HG02884 (cell line): Measurements from ENCODE around the gene TGFBR3.

Experiments
- ATAC-seq: cut with Tn5 transposase; IDR thresholded peaks from one replicate; pipeline ENCODE4 v1.9.1; 2021; ENCODE audit warnings: mild to moderate bottlenecking, moderate library complexity; ENCODE audit not compliant: unreplicated experiment

Gene TGFBR3

DNA sequence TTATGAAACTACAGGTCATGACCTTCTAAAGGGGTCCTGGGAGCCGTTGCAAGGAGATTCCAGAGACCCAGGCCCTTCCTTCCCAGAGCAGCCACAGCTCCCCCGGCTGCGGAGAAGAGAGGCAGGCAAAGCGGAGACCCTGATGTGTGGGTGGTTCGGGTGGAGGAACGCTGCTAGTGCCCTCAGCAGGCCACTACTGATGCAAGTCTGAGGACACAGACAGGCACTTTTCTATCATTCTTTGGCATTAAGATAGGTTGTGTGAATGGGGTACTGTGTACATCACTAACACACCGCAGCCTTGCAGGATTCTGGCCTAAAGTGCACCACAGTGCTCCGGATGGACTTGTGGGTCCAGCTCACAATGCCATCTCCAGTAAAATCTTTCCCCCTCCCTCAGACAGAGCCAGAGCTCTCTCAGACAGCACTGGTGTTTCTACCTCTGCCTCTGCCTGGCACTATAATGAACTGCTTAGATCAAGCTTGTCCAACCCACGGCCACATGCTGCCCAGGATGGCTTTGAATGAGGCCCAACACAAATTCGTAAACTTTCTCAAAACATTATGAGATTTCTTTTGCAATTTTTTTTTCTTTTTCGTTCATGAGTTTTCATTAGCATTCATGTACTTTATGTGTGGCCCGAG lies 121.4 kb downstream of the TGFBR3 start:
- no peak for ATAC-seq

DNA sequence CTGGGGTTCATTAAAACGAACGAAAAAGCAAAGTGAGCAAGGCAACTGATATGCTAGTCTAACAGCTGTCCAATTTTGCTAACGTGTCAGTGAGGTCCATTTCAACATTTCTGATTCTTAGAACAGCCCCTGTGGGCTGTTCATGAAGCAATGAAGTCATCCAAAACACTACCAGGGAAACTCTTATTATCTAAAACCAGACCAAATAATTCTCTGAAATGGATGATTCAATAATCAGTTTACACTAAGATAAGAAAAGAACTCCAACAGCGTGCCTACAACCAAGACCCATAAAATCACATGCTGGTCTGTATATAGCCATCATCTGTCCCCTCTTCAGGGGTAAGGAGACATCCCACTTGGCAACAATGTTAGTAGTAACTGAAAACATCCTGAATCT lies 122.7 kb downstream of the TGFBR3 start:
- ATAC-seq: no peak

DNA sequence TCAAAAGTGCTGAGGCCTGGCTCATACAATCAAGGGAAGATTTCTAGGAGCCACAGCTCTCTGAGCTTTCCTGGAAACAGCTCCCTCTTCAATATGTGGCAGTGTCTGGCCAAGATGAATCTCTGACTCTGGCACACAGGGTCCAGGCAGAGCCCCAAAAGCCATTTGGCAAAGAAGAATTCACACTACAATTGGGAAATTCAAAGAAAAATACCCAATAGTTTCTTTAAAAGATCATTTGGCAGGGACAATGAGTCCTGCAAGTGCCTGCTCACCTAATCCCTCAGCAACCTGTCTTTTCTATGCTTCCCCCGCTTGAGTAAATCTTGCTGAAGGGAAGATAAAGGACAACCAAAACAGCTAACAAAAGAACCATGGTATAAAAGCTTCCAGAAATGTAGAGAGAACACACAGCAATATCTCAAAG lies 124.6 kb downstream of the TGFBR3 start:
- ATAC-seq: no peak

DNA sequence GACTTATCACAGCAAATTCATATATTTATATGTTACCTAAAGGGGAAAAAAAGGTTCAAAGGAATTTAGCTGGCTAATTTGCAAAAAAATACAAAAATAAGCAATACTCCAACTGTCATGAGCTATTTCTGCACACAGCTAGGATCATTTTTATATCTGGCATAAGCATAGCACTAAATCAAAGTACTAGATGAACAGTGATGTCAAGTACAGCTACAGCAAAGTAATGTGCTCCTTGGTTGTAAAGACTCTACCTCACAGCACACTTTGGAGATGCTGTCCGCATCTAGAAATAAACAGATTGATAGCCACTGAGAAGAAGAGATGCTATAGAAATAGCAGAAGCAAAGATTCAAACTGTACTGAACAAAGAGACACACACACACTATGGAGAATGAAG lies 125.4 kb downstream of the TGFBR3 start:
- no peak for ATAC-seq

DNA sequence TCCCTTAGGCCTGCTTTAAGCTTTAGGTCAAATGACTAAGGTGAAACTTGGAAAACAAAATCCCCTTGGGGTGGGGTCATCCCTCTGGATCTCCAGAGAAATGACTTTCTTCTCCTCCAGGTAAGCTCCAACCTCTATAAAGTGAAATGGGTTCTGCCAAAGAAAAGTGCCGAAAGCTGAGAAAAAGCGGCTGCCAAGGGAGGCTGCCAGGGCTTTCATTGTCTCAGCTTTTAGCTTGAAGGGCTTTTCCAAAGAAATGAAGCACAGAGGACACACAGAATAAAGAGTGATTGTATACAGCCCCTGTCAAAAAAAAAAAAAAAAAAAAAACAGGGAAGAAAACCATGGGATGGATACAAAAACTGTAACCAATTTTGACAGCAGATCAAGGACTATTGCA lies 126.9 kb downstream of the TGFBR3 start:
- ATAC-seq: no peak

DNA sequence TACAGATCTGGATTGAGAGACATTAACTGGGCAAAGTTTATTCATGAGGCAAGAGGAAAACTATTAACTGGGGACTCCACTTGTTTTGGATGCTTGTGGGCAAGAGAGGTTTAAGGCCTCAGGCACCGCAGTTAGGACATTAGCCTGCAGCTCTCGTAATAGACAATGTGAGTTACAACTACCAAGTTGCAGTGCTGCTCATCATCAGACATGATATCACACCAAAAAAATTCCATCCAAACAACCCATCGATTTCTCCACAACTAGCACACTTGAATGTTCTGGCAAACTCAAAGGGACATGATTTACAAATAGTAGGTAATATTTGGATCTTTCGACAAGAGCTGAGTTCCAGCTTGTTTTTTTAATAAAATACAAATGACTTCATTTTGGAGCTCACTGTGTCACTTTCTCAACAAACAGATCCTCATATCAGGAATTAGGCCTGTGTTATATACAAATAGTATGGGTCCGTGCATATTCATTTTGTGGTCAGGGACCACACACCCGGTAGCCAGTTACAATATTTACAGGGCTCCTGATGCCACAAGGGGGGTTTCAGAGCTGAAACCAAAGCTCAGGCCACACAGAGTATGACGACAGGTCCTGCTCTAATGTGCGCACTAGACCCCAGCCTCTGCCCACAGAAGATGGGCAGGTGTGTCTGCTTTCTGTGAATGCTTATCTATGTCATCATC lies 128.0 kb downstream of the TGFBR3 start:
- ATAC-seq: no peak

DNA sequence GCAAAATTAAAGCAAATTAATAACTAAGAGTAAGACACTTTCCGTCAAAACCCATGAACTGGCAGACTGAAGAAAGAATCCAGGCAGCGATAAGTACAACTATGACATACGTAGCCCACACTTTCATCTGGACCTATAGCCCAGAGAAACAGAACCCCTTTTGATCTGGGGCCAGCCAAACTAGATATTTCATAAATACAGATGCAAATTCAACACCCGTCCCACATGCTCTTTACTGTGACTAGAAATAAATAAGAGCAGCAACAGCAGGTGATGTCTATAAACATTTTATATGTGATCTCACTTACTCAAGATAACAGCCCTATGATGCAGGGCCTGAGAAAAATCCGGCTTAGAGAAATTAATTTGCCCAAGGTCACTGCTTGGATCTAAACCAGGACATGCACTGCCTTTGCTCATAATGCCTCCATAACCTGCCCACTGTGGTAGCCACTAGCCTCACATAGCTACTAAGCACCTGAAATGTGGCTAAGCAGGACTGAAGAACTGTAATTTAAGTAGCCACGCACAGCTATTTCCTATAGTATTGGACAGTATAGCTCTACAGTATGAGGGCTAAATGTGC lies 130.2 kb downstream of the TGFBR3 start:
- ATAC-seq: no peak

DNA sequence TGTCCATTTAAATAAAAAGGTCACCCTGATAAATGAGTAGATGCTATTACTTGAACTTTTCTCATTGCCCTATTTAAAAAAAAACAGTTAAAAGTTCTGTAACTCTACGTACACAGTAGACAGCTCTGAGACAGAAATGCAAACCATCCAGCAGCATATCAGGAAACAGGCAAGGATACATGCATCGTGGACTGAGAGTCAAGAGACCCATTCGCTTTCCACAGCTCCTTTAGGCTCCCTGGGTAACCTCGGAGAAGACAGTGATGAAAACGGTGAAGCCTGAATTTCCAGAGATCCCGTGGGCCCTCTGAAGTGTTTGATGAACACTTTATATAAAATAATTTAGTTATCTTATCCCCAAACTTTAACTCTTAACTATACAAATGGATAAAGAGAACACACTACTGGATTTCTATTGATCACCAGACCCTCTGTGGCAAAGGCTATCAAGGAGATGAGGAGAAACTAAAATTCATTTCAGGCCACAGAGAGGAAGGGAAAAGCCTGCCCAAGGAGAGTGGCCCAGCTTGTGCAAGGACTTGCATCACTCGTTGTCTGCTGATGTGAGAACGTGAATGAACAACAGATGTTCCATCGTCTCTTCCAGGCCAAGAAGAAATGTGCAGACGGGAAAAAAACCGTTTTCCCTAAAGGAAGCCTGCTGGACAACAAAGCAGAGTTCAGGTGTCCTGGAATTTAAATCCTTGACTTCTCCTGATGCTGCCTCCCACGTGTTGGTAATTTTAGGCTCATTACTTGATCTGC lies 131.0 kb downstream of the TGFBR3 start:
- ATAC-seq: no peak

DNA sequence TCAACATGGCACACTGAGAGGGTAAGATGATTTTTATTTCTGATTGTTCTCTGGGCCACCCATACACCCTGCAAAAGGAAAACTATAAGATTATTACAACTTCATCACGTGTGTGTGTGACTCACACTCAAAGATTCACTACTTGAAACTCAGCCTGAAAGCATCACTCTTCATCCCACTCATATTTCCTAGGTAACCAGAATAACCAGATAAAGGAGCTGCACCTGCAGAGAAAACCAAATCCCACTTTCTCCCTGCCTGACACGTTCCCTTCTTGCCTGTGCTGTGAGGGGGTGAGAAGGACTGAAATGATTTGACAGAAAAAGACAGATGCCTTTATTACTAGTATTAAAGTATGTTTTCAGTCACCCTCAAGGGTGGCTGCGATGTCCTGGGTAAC lies 131.6 kb downstream of the TGFBR3 start:
- peak; percentile 57 for ATAC-seq

DNA sequence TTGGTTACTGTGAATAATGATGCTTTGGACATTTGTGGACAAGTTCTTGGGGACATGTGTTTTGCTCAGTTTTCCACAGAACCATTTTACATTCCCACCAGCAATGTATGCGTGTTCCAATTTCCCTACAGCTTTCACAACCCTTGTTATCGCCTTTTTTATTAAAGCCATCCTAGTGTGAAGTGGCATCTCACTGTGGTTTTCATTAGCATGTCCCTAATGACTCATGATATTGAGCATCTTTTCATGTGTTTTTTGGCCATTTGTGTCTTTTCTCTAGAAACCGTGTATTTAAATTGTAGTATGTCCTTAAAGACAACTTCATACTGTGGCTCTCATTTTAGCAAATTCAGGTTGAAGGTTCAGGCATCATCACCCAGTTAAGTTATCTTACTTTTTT lies 132.1 kb downstream of the TGFBR3 start:
- no peak for ATAC-seq

DNA sequence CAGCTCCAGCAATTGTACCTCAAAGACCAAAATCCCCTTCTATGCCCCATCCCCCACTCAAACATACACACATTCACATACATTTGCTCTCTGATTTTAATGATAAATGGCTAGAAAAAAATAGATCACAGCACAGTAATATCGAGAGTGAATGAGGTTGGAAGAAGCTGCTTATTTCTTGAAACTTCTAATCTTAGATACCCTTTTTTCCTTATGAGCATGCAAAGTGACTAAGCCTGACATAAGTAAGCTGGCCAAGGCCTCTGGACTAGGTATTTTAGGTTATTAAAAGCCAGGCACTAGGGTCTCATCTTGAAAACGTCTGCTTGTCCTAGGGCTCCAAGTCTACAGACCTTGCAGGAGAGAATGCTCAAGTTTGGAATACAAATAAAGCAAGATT lies 133.6 kb downstream of the TGFBR3 start:
- ATAC-seq: peak; percentile 67

DNA sequence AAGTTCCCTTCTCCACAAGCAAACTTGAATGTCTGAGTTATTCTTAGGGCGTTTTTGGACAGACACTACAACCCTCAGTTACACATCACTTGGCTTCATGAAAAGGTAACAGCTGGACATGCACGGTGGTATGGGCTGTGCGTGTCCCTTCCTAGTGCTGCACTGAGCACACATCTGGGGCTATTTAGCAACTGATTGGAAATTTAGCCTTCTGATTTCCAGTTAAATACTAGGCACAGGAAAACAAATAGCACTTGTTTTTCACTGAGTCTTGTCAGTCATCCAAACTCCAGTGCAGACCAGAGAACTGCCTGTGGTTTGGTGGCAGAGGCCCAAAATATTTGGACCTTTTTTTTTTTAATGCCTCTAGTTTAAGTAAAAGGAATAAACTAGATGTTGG lies 134.7 kb downstream of the TGFBR3 start:
- ATAC-seq: no peak

DNA sequence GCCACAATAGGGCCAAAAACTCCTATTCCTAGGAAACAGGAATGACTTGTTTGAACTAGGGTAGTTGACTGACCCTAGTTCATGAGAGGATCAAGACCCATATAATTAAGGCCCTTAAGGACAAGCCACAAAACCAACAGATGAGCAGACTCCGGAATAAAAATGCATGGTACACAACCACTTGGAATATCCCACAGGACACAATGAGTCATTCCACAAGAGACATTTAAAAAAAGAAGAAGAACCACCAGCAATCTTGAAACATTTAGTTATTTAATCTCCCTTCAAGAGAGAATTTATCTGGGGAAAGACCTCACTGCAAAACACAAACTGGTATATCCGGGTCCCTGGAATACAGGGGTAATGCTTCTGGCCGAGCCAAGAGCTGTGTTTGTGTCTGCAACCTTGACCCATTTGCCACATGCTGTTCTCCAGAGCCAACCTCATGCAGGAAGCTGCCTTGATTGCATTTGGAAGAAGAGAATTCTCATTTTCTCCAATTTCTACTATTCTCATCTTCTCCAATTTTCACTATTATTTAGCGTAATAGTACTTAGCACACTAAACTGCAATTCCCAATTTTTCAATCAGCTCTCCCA lies 135.5 kb downstream of the TGFBR3 start:
- no peak for ATAC-seq

DNA sequence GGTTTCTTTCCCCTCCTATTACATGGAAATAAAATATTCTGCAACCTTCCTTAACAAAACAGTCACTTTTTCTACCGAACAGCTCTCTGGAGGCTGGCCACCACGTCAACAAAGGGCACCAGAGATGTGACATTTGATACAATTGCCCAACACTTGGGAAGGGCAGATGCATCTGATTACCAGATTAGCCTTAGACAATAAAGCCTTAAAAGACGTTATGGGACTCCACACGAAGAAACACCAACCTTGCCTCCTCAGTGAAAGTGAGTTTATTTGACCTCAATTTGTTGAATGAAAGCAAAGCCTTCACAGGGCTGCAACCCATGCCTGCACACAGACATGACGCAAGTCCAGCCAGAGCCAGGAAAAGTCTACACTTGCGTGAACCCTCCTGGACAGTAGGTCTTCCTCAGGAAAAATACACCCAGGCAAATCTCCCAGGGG lies 136.1 kb downstream of the TGFBR3 start:
- ATAC-seq: no peak

DNA sequence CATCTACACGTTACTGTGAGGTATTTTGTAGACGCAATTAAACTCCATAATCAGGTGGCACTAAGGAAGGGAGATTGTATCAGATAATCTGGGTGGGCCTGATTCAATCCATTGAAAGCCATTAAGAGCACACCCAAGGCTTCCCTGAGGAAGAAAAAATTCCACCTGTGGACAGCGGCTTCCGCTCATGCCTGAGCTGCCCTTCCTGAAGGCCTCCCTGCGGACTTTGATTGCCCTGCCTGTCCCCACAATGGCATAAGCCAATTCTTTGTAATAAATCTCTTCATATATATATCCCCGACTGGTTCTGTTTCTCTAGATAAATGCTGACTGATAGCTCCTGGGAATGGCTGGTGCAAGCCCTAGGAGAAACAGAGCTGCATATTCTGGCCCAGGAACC lies 138.3 kb downstream of the TGFBR3 start:
- no peak for ATAC-seq

DNA sequence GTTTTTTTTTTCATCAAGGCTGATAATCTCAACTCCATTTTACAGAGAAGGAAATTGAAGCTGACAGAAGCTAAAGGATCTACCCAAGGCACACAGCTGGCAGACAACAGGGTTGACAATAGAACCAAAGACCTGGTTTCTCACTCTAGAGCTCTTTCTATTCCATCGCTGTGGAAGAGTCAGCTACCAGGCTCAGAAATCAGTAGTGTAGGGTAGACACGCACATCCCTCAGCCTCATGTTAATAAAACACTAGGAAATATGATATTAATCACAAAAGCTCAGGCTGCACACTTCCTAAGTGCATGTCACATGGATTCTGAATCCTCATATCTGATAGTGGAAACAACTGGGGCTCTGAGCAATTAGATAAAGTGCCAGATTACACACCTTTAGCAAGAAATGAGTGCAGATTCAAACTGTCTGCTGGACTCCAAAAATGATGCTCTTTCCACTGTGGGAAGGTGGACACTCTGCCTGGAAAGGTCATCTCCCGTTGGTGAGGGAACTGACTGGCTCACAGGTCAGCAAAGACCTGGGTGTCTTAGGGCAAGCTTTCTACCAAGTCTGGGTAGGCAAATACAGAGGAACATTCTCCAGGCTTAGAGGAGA lies 139.1 kb downstream of the TGFBR3 start:
- ATAC-seq: no peak

DNA sequence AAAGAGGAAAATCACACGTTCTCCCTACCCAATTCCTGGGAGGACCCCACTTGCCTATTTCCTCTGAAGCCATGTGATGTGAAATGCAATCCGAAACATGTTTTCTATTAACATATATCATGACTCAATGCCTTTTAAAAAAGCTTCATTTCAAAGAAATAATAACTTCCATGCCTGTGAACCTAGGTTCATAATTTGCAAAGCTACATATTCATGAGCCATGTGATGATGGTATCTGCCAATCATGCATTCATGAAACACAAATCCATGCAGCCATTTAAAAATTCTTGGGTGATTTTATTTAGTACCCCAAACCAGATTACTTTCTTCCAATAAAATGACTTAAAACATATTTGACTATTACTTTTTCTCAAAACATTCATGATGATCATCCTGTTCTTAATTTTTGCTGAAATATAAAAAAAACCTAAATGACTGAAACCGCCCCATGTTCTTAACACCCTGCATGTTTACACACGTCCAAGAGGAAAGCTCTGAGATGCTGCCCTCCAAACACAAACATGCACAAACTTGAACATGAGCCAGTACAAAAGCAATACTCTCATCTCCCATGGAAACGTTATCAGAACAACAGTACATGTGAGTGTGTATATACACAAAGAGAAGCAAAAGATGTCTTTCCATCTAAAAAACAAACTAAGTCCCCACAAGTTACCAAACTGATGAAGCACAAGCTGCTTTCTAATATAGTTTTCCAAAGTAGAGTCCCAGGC lies 140.1 kb downstream of the TGFBR3 start:
- no peak for ATAC-seq

DNA sequence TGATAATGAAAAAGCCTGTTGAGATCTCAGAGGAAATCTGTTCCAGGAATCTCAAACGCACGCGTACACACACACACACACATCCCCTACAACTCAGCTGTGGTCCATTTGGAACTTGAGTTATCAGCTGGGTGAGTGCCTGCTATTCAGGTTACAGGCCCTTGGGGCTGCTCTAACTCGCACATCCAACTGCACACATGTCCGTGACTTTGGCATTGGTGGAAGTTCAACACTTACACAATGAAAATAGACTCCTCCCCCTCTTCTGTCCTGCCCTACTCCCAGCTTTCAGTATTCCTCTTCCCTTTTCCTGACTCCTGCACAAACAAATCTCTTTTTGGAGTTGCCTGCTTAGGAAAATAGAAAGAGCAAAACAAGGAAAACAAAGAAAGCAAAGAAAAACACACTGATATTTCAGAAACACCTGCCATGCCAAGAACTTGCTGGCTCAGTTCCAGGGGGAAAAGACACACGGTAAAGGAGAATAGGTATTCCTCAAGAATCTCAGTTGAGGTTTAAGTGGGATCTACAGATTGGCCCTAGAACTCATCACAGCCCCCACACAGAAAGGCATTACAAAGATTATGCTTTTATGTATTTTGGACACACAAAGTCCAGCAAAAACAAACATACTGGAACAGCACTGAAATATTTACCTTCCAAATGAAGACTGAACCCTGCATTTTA lies 140.9 kb downstream of the TGFBR3 start:
- ATAC-seq: no peak

DNA sequence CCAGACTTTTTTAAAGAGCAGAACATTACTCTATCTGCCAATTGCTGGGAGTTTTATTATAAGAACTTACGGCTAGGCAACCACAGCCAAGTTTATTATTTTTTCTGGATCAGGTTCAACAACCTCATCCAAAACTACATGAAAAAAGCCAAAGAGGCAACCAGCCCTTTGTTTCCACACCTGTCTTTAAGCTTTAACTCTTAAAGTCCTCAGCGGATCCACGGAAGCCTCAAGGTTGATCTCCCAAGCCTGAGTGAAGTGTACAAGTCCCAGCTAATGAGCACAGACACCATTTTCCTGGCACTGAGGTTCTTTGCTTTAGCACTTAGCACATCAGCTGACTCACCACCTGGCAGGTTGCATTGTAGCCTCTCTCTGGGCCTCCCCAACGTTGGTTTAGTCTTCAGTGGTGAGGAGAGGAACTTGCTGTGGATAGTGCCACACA lies 143.1 kb downstream of the TGFBR3 start:
- no peak for ATAC-seq
